ENCODE results near the gene DHDDS.
A peak's percentile ranks its signal among the peaks of the same experiment; 100 is the strongest.

The DHDDS gene

GRCh38 chr1:26418865-26419349, 13.2 kb upstream of the DHDDS start:
- DNase-seq = no peak

- DNase-seq = no peak
Observed at GRCh38 chr1:26419494-26419893, 12.6 kb upstream of the DHDDS start.

GRCh38 chr1:26429721-26430120, 2.4 kb upstream of the DHDDS start:
- DNase-seq = no peak

GRCh38 chr1:26432793-26433192, 672 bp downstream of the DHDDS start:
- no peak for DNase-seq

- DNase-seq = no peak
Observed at GRCh38 chr1:26434161-26434752, 2.1 kb downstream of the DHDDS start.

- DNase-seq = no peak
Observed at GRCh38 chr1:26438041-26438440, 5.9 kb downstream of the DHDDS start.

- DNase-seq = no peak
Observed at GRCh38 chr1:26440259-26440658, 8.1 kb downstream of the DHDDS start.

- DNase-seq = no peak
Observed at GRCh38 chr1:26449868-26450267, 17.7 kb downstream of the DHDDS start.

GRCh38 chr1:26450908-26451307, 18.8 kb downstream of the DHDDS start:
- DNase-seq = no peak

GRCh38 chr1:26452459-26453183, 20.5 kb downstream of the DHDDS start:
- DNase-seq = no peak

GRCh38 chr1:26459148-26459547, 27.0 kb downstream of the DHDDS start:
- DNase-seq = no peak

GRCh38 chr1:26459573-26460031, 27.5 kb downstream of the DHDDS start:
- DNase-seq = no peak

GRCh38 chr1:26468911-26469310, 36.8 kb downstream of the DHDDS start:
- no peak for DNase-seq

GRCh38 chr1:26469558-26469957, 37.4 kb downstream of the DHDDS start:
- no peak for DNase-seq

GRCh38 chr1:26470878-26471497, 38.9 kb downstream of the DHDDS start:
- DNase-seq = no peak

- peak; percentile 91 for DNase-seq
Observed at GRCh38 chr1:26471498-26472319, 39.6 kb downstream of the DHDDS start.

- peak; percentile 92 for DNase-seq
Observed at GRCh38 chr1:26472320-26472900, 40.3 kb downstream of the DHDDS start, which contains the start of gene HMGN2. Gene HMGN2, plus strand, starts transcription at chr1:26472440. Its CDS starts 173 bp downstream, at chr1:26472613.

- DNase-seq = peak; percentile 97
Observed at GRCh38 chr1:26472901-26473845, 41.1 kb downstream of the DHDDS start.

- no peak for DNase-seq
Observed at GRCh38 chr1:26474818-26475217, 42.7 kb downstream of the DHDDS start.

- no peak for DNase-seq
Observed at GRCh38 chr1:26475989-26476388, 43.9 kb downstream of the DHDDS start.

- DNase-seq = no peak
Observed at GRCh38 chr1:26476958-26477357, 44.8 kb downstream of the DHDDS start.
